HG02938 (cell line): ENCODE measurements around the gene CNN2.

Experiments used
- ATAC-seq: cut with Tn5 transposase; IDR thresholded peaks from one replicate; pipeline ENCODE4 v1.9.1; 2021; ENCODE audit warnings: mild to moderate bottlenecking, moderate library complexity; ENCODE audit not compliant: unreplicated experiment

Gene CNN2

GRCh38 chr19:1080360-1081161, 54.2 kb downstream of the CNN2 start:
- ATAC-seq, result no peak

- ATAC-seq, result no peak
These were observed 55.1 kb downstream of the CNN2 start for GRCh38 chr19:1081301-1082164.

- ATAC-seq, result no peak
These were observed 55.9 kb downstream of the CNN2 start for GRCh38 chr19:1082165-1082927.

- no peak for ATAC-seq
These were observed 56.8 kb downstream of the CNN2 start for GRCh38 chr19:1082928-1083816.

- no peak for ATAC-seq
These were observed 57.8 kb downstream of the CNN2 start for GRCh38 chr19:1084024-1084868.

- ATAC-seq, result no peak
These were observed 58.7 kb downstream of the CNN2 start for GRCh38 chr19:1085053-1085658.

- ATAC-seq, result no peak
These were observed 59.5 kb downstream of the CNN2 start for GRCh38 chr19:1085676-1086442.

- ATAC-seq, result no peak
These were observed 60.2 kb downstream of the CNN2 start for GRCh38 chr19:1086613-1087012.

GRCh38 chr19:1087813-1088415, 61.5 kb downstream of the CNN2 start:
- no peak for ATAC-seq

- no peak for ATAC-seq
These were observed 62.1 kb downstream of the CNN2 start for GRCh38 chr19:1088416-1089010.
